Mammary epithelial cell (primary cell): ENCODE data around the gene ABHD2.

Experiments
- CTCF ChIP-seq, 2 donors: IDR thresholded peaks in 1 of 2; conservative IDR thresholded peaks in 1 of 2; 2 replicates each; pipeline ENCODE4 v1.5.1; 2011 to 2012; ENCODE audit warnings: inconsistent platforms in 2 of 2, low read length in 2 of 2, mild to moderate bottlenecking in 2 of 2, control low read depth in 1 of 2, low read depth in 1 of 2; ENCODE audit not compliant: insufficient read depth in 1 of 2; ENCODE audit errors: extremely low read depth in 1 of 2
- EZH2 ChIP-seq: IDR thresholded peaks from 2 replicates; pipeline ENCODE4 v1.6.1; 2012; ENCODE audit warnings: low read length, inconsistent platforms, borderline replicate concordance

- TF ChIP-seq EZH2 (no peak), CTCF (conservative IDR thresholded peaks at IDR 0.05 in 1 of 2, IDR thresholded peaks at IDR 0.05 in 1 of 2; ENCODE audit: extremely low read depth in 1 of 2, insufficient read depth in 1 of 2, low read depth in 1 of 2, low read length in 2 of 2) (no peak)
Measured at GRCh38 chr15:89247446-89247845, 159.2 kb downstream of the ABHD2 start.
